Smooth muscle cell (in vitro differentiated cells): ENCODE results near the gene ZNF500. TPM values are rescaled to one million over a fixed set of nuclear protein-coding genes. Genes with fewer than 3 reads are reported as not detected.

Experiments used
- DNase-seq: peaks from one replicate; lab custom pipeline; 2025; ENCODE audit not compliant: unreplicated experiment; lab: John Stamatoyannopoulos, UW
- H2AFZ ChIP-seq: fragments of 200-600 bp; sonication (generic); 2 replicates; pipeline ENCODE4 v1.6.0; 2016; ENCODE audit warnings: antibody characterized with exemption, low read depth, mild to moderate bottlenecking
- H3F3A ChIP-seq: fragments of 200-600 bp; sonication (generic); 2 replicates; pipeline ENCODE4 v1.6.0; 2017; ENCODE audit warnings: antibody characterized with exemption, low read depth
- H3K27ac ChIP-seq: fragments of 200-600 bp; sonication (generic); 2 replicates; pipeline ENCODE4 v1.5.1; 2016; ENCODE audit warnings: low read depth, mild to moderate bottlenecking
- H3K27me3 ChIP-seq: fragments of 200-600 bp; sonication (generic); 2 replicates; pipeline ENCODE4 v1.6.1; 2016; ENCODE audit warnings: low read depth, mild to moderate bottlenecking
- H3K36me3 ChIP-seq: fragments of 200-600 bp; sonication (generic); 2 replicates; pipeline ENCODE4 v1.5.1; 2016; ENCODE audit warnings: low read depth
- H3K4me1 ChIP-seq: fragments of 200-600 bp; sonication (generic); 2 replicates; pipeline ENCODE4 v1.5.1; 2016; ENCODE audit warnings: low read depth
- H3K4me2 ChIP-seq: fragments of 200-600 bp; sonication (generic); 2 replicates; pipeline ENCODE4 v1.6.0; 2016; ENCODE audit warnings: mild to moderate bottlenecking
- H3K4me3 ChIP-seq: fragments of 200-600 bp; sonication (generic); 2 replicates; pipeline ENCODE4 v1.5.1; 2016; ENCODE audit warnings: mild to moderate bottlenecking
- H3K79me2 ChIP-seq: fragments of 200-600 bp; sonication (generic); 2 replicates; pipeline ENCODE4 v1.6.0; 2016; ENCODE audit warnings: low read depth, mild to moderate bottlenecking
- H3K9ac ChIP-seq: fragments of 200-600 bp; sonication (generic); 2 replicates; pipeline ENCODE4 v1.6.0; 2016; ENCODE audit warnings: low read depth
- H3K9me3 ChIP-seq: fragments of 200-600 bp; sonication (generic); replicated peaks from 2 replicates; pipeline ENCODE4 v1.5.1; 2016; ENCODE audit warnings: low read depth
- H4K20me1 ChIP-seq: fragments of 200-600 bp; sonication (generic); 2 replicates; pipeline ENCODE4 v1.6.0; 2016; ENCODE audit warnings: low read depth
- CTCF ChIP-seq: fragments of 200-600 bp; sonication (generic); IDR thresholded peaks from 2 replicates; pipeline ENCODE4 v1.5.1; 2017; ENCODE audit warnings: borderline replicate concordance, mild to moderate bottlenecking, antibody characterized with exemption; ENCODE audit not compliant: insufficient read depth, poor library complexity, severe bottlenecking
- WGBS: methylation state at CpG from one replicate; pipeline ENCODE4 v1.1.7; 2016; ENCODE audit warnings: low lambda C conversion rate; 5-methylcytosine and 5-hydroxymethylcytosine counted together
- polyA plus RNA-seq: library from polyadenylated mRNA; unstranded; fragments of >200 nt; fragmentation: Nextera tagmentation; extraction: Ambion mirVana; gene quantifications from 2 replicates; pipeline ENCODE4 v1.2.1, GENCODE V29; 2016
- total RNA-seq: library from RNA; depleted of rRNA; stranded (reverse); fragments of >200 nt; gene quantifications from 2 replicates; pipeline ENCODE4 v1.2.3, GENCODE V29; 2014

The ZNF500 gene
- total and polyA plus RNA-seq, 2 experiments from 2014 or later = 4.1 to 7.1 TPM

- Histone ChIP-seq H3F3A (no peaks in the 10 kb centered on the region), H3K79me2 (no peaks in the 10 kb centered on the region), H2AFZ (no peak overlapping the region), H3K9ac (no peak overlapping the region), H3K4me2 (no peak overlapping the region), H4K20me1 (no peaks in the 10 kb centered on the region), H3K27me3 (no peaks in the 10 kb centered on the region), H3K36me3 (peaks cover 18% of the 10 kb centered on the region), H3K9me3 (no peaks in the 10 kb centered on the region), H3K4me3 (no peak overlapping the region), H3K4me1 (no peaks in the 10 kb centered on the region), H3K27ac (no peak overlapping the region)
- no peak for TF ChIP-seq CTCF
- no peak for DNase-seq
- over 99% methylated on average over 13 of the region's 16 CpGs for WGBS
Observed at GRCh38 chr16:4813251-4814003, 46.5 kb upstream of the ZNF500 start.

- Histone ChIP-seq H4K20me1 (no peaks in the 10 kb centered on the region), H2AFZ (no peak overlapping the region), H3K27me3 (no peaks in the 10 kb centered on the region), H3F3A (no peaks in the 10 kb centered on the region), H3K4me3 (no peak overlapping the region), H3K4me2 (no peak overlapping the region), H3K9ac (no peak overlapping the region), H3K79me2 (no peaks in the 10 kb centered on the region), H3K36me3 (peaks cover 24% of the 10 kb centered on the region), H3K9me3 (no peaks in the 10 kb centered on the region), H3K4me1 (no peaks in the 10 kb centered on the region), H3K27ac (no peak overlapping the region)
- TF ChIP-seq CTCF = no peak
- DNase-seq = no peak
- WGBS = 89% methylated on average over 9 of the region's 9 CpGs
Observed at GRCh38 chr16:4811773-4812172, 44.8 kb upstream of the ZNF500 start.

DNA sequence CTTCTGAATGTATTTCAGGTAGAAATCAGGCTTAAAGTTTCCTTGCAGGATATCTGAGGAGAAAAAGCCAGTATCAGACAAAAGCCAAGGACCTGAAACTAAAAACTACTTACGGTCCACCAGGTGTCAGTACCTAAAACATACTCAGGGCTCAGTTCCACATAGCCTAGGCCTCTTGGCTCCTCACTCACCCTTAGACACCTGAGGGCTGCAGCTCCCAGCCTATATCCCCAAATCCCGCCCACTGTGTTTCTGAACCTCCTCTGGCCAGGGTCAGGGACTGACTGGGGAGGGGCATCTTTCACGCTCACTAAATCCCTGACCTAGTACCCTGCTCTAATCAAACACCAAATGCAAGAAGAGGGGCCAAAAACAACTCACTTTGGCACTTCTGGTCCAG, 44.3 kb upstream of the ZNF500 start:
- Histone ChIP-seq H3K4me3 (no peak overlapping the region), H3K27me3 (no peaks in the 10 kb centered on the region), H3K27ac (no peak overlapping the region), H3K4me1 (no peaks in the 10 kb centered on the region), H3F3A (peaks cover under 1% of the 10 kb centered on the region), H3K9ac (no peak overlapping the region), H3K79me2 (no peaks in the 10 kb centered on the region), H4K20me1 (no peaks in the 10 kb centered on the region), H3K36me3 (peaks cover 21% of the 10 kb centered on the region), H3K4me2 (no peak overlapping the region), H3K9me3 (no peaks in the 10 kb centered on the region), H2AFZ (no peak overlapping the region)
- DNase-seq = no peak
- 100% methylated on average over 3 of the region's 3 CpGs for WGBS
- no peak for TF ChIP-seq CTCF

- Histone ChIP-seq H3K4me2 (no peak overlapping the region), H3K27ac (no peak overlapping the region), H3K27me3 (no peaks in the 10 kb centered on the region), H3K79me2 (peaks cover 4% of the 10 kb centered on the region), H3K4me1 (peaks cover 8% of the 10 kb centered on the region), H3K4me3 (no peak overlapping the region), H3K36me3 (peaks cover 15% of the 10 kb centered on the region), H3F3A (peaks cover 25% of the 10 kb centered on the region), H3K9me3 (no peaks in the 10 kb centered on the region), H4K20me1 (no peaks in the 10 kb centered on the region), H2AFZ (no peak overlapping the region), H3K9ac (no peak overlapping the region)
- 67% methylated on average over 6 of the region's 6 CpGs for WGBS
- no peak for TF ChIP-seq CTCF
- no peak for DNase-seq
Observed at GRCh38 chr16:4806280-4806679, 39.3 kb upstream of the ZNF500 start.
